Choroid plexus epithelial cell (primary cell): ENCODE data around the gene ABCC2.
A peak's percentile ranks its signal among the peaks of the same experiment; 100 is the strongest.

ENCODE experiments used
- DNase-seq: peaks from one replicate; pipeline ENCODE4 v3.0.0-alpha.2; 2010; ENCODE audit warnings: low read depth
- H3K4me3 ChIP-seq: 2 replicates; pipeline ENCODE4 v1.5.1; 2011; ENCODE audit warnings: low read depth, mild to moderate bottlenecking, control low read depth, low read length, moderate library complexity
- CTCF ChIP-seq: conservative IDR thresholded peaks from 2 replicates; pipeline ENCODE4 v1.5.1; 2011; ENCODE audit warnings: low read depth, mild to moderate bottlenecking, control low read depth, inconsistent platforms, low read length, moderate library complexity

ABCC2 gene

GRCh38 chr10:99806091-99806490 lies 23.7 kb downstream of the ABCC2 start:
- no peak for TF ChIP-seq CTCF
- H3K4me3 ChIP-seq: no peak overlapping the region

GRCh38 chr10:99807786-99808185 lies 25.3 kb downstream of the ABCC2 start:
- DNase-seq: no peak
- no peak overlapping the region for H3K4me3 ChIP-seq
- no peak for TF ChIP-seq CTCF

More at GRCh38 chr10:99806091-99806490, 23.7 kb downstream of the ABCC2 start:
- no peak for DNase-seq

- no peak for TF ChIP-seq CTCF
- H3K4me3 ChIP-seq: no peak overlapping the region
- DNase-seq: no peak
These were observed 25.8 kb downstream of the ABCC2 start for GRCh38 chr10:99808270-99808669.

GRCh38 chr10:99809481-99809880 lies 27.0 kb downstream of the ABCC2 start:
- TF ChIP-seq CTCF: no peak
- DNase-seq: no peak

GRCh38 chr10:99809931-99810615 lies 27.6 kb downstream of the ABCC2 start:
- no peak overlapping the region for H3K4me3 ChIP-seq
- TF ChIP-seq CTCF: no peak
- DNase-seq: peak; percentile 65

More at GRCh38 chr10:99809481-99809880, 27.0 kb downstream of the ABCC2 start:
- H3K4me3 ChIP-seq: no peak overlapping the region

GRCh38 chr10:99812177-99812576 lies 29.7 kb downstream of the ABCC2 start:
- TF ChIP-seq CTCF: no peak
- DNase-seq: no peak
- H3K4me3 ChIP-seq: no peak overlapping the region

GRCh38 chr10:99814143-99814542 lies 31.7 kb downstream of the ABCC2 start:
- TF ChIP-seq CTCF: no peak
- no peak overlapping the region for H3K4me3 ChIP-seq
- DNase-seq: no peak
